HepG2 (cell line): Measurements from ENCODE around the gene EVI2B.

Experiments used
- CEBPZ ChIP-seq: IDR thresholded peaks from 2 replicates; pipeline ENCODE4 v1.6.1; 2012; ENCODE audit warnings: low read length, improper control_type of control experiment
- GATA4 ChIP-seq: sonication (generic); IDR thresholded peaks from 2 replicates; pipeline ENCODE4 v1.6.1; 2016; ENCODE audit warnings: antibody characterized with exemption, low read depth, borderline replicate concordance
- HMGXB4 ChIP-seq, 2 experiments: sonication (generic) in 1 of 2; formaldehyde crosslinking in 1 of 2; IDR thresholded peaks; 2 replicates each; pipeline versions ENCODE4 v1.4.0 to v1.6.1; 2018 to 2020; ENCODE audit warnings: missing genetic modification reagents in 2 of 2, borderline replicate concordance in 1 of 2, low read depth in 1 of 2, mild to moderate bottlenecking in 1 of 2, missing biosample characterization in 1 of 2
- MAX ChIP-seq: IDR thresholded peaks from 2 replicates; pipeline ENCODE4 v1.6.1; 2012; ENCODE audit warnings: inconsistent platforms
- POLR2AphosphoS5 ChIP-seq: IDR thresholded peaks from 2 replicates; pipeline ENCODE4 v1.6.1; 2012; ENCODE audit warnings: low read depth, low read length
- TARDBP ChIP-seq: sonication (generic); formaldehyde crosslinking; IDR thresholded peaks from 2 replicates; pipeline ENCODE4 v1.8.0; 2022; ENCODE audit warnings: mild to moderate bottlenecking, missing genetic modification reagents
- ZNF121 ChIP-seq: sonication (generic); formaldehyde crosslinking; IDR thresholded peaks from 2 replicates; pipeline ENCODE4 v1.5.0; 2020; ENCODE audit warnings: mild to moderate bottlenecking, missing genetic modification reagents
- ZNF644 ChIP-seq: IDR thresholded peaks from 2 replicates; pipeline ENCODE4 v1.6.1; 2016; ENCODE audit warnings: low read depth
- TF ChIP-seq, protein P1 (sequence below): sonication (generic); formaldehyde crosslinking; IDR thresholded peaks from 2 replicates; pipeline ENCODE4 v1.5.0; 2020; ENCODE audit warnings: mild to moderate bottlenecking, missing genetic modification reagents, moderate library complexity

- TF ChIP-seq, protein P1, sequence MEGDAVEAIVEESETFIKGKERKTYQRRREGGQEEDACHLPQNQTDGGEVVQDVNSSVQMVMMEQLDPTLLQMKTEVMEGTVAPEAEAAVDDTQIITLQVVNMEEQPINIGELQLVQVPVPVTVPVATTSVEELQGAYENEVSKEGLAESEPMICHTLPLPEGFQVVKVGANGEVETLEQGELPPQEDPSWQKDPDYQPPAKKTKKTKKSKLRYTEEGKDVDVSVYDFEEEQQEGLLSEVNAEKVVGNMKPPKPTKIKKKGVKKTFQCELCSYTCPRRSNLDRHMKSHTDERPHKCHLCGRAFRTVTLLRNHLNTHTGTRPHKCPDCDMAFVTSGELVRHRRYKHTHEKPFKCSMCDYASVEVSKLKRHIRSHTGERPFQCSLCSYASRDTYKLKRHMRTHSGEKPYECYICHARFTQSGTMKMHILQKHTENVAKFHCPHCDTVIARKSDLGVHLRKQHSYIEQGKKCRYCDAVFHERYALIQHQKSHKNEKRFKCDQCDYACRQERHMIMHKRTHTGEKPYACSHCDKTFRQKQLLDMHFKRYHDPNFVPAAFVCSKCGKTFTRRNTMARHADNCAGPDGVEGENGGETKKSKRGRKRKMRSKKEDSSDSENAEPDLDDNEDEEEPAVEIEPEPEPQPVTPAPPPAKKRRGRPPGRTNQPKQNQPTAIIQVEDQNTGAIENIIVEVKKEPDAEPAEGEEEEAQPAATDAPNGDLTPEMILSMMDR (CRISPR knock-in tag): no peak
- TF ChIP-seq CEBPZ: no peak
- TF ChIP-seq MAX: no peak
- no peak for TF ChIP-seq GATA4
- TF ChIP-seq ZNF644 (CRISPR knock-in tag): no peak
- TF ChIP-seq TARDBP (CRISPR knock-in tag): no peak
- TF ChIP-seq ZNF121 (CRISPR knock-in tag): no peak
- TF ChIP-seq POLR2AphosphoS5: no peak
- no peak for TF ChIP-seq HMGXB4 (CRISPR knock-in tag; IDR thresholded peaks at IDR 0.05; ENCODE audit: borderline replicate concordance in 1 of 2, low read depth in 1 of 2)
Measured at GRCh38 chr17:31294231-31294630, 19.6 kb downstream of the EVI2B start.
